ENCODE results near the gene COX19. TPM values are rescaled to one million over a fixed set of nuclear protein-coding genes. Genes with fewer than 3 reads are reported as not detected.

Gene COX19, protein sequence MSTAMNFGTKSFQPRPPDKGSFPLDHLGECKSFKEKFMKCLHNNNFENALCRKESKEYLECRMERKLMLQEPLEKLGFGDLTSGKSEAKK
- polyA plus RNA-seq (ENCODE audit: insufficient read length) = 16.9 TPM
- long read RNA-seq, donor 1, transcript COX19-201 (3 exons, 3,666 nt) = major isoform, 11 of 12 reads
- long read RNA-seq, donor 1, partial matches to known transcripts = 0 of 12 reads
- long read RNA-seq, donor 1, other reads (novel, unspliced or antisense) = 0 of 12 reads
- long read RNA-seq, donor 2, partial matches to known transcripts = 0 of 6 reads
- long read RNA-seq, donor 2, other reads (novel, unspliced or antisense) = 0 of 6 reads
- long read RNA-seq, donor 3, transcript COX19-201 (3 exons, 3,666 nt) = major isoform, 5 of 8 reads
- long read RNA-seq, donor 3, partial matches to known transcripts = 0 of 8 reads
- long read RNA-seq, donor 3, other reads (novel, unspliced or antisense) = 0 of 8 reads
- long read RNA-seq, donor 4, partial matches to known transcripts = 0 of 2 reads
- long read RNA-seq, donor 4, other reads (novel, unspliced or antisense) = 0 of 2 reads
- long read RNA-seq, donor 5, transcript COX19-201 (3 exons, 3,666 nt) = major isoform, 13 of 15 reads
- long read RNA-seq, donor 5, partial matches to known transcripts = 0 of 15 reads
- long read RNA-seq, donor 5, other reads (novel, unspliced or antisense) = 0 of 15 reads
- long read RNA-seq, donor 6, transcript COX19-201 (3 exons, 3,666 nt) = major isoform, 13 of 16 reads
- long read RNA-seq, donor 6, partial matches to known transcripts = 0 of 16 reads
- long read RNA-seq, donor 6, other reads (novel, unspliced or antisense) = 0 of 16 reads
- long read RNA-seq, donor 7, transcript COX19-203 (2 exons, 714 nt) = minor isoform, 8 of 20 reads
- long read RNA-seq, donor 7, transcript COX19-201 (3 exons, 3,666 nt) = major isoform, 11 of 20 reads
- long read RNA-seq, donor 7, partial matches to known transcripts = 0 of 20 reads
- long read RNA-seq, donor 7, other reads (novel, unspliced or antisense) = 0 of 20 reads
- long read RNA-seq, donor 8, partial matches to known transcripts = 0 of 5 reads
- long read RNA-seq, donor 8, other reads (novel, unspliced or antisense) = 0 of 5 reads

DNA sequence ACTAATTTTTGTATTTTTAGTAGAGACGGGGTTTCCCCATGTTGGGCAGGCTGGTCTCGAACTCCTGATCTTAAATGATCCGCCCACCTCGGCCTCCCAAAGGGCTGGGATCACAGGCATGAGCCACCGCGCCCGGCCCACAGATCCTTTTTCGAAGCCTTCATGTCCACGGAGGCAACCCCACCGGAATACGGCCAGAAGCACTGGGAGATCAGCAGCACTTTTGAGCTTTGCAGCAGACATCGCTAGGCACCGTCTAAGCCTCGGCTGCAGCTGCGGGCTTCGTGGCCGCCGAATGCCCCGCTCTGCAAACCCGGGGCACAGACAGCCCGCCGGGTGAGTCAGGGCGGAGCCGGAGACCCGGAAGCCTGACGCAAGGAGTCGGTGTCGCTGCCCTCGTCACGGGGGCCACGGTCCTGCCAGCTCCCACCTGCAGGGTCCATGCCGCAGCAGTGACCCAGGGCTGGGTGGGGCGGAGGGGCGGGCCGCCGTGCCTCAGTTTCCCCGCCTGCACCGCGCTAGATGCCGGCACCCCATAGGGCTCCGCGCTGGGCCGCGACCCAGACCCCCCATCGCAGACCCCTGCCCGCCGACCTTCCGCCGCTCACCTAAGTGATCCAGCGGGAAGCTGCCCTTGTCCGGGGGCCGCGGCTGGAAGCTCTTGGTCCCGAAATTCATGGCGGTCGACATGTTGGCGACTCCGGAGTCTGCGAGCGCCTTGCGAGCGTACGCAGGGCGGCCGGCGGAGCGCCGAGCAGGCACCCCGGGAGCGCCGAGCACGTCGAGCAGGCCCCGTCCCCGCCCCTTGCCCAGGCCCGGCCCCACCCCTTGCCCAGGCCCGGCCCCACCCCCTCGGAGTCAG lies at the start of gene COX19:
Gene COX19, minus strand, starts transcription at position 730 of the 862 bp plus-strand sequence. Its CDS starts 40 bp downstream, at position 690.
- peak; percentile 78 for DNase-seq

DNA sequence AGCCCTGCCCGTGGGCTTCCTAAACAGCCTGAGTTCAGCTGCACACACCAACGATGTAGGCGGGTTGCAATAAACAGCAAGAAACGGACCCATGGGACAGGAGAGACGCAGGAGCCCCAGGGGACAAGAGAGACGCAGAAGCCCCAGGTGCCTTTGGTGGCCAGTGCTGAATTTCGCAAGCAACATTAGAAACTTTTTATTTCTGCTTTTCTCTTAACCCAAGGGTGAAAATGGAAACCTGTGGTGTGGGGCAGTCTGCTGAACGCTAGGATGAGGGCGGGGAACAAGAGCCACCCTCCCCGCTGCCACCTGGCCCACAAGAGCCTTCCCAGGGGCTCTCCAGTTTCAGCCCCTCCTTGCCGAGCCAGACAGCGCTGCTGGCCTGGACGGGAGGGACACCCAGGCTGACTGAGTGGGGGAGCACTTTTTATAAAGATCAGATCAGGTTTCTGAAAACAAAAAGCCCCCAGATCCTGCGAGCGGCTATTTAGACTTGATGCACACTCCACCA lies 49.0 kb upstream of the COX19 start:
- peak; percentile 62 for DNase-seq

DNA sequence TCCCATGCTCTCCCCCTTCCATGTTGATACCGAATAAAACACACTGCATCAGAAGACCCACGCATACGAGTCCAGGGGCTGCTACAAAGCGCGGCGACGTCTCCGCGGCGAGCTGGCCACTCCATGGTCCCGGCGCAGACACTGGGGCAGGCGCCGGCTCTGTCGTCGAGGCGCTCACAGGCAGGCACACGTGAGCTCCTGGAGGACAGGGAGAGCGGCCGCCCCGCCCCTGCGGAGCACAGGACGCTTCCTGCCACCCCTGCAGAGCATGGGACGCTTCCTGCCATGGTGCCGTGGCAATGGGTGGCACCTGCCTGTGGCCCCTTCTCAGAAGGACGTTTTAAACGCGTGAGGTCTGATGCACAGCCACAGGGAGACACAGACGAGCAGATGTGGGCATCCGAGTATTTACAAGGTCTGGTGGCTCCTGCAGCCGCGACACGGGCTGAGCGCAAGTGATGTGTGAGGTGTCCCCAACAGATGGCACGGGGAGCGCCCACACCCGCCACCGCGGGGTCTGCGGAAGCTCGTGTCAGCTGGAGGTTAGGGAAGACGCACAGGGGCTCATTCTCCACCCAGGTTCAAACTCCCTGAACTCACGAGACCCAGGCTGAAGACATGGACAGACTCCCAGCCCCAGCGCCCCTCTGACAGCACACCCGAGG lies 47.6 kb upstream of the COX19 start:
- no peak for DNase-seq

DNA sequence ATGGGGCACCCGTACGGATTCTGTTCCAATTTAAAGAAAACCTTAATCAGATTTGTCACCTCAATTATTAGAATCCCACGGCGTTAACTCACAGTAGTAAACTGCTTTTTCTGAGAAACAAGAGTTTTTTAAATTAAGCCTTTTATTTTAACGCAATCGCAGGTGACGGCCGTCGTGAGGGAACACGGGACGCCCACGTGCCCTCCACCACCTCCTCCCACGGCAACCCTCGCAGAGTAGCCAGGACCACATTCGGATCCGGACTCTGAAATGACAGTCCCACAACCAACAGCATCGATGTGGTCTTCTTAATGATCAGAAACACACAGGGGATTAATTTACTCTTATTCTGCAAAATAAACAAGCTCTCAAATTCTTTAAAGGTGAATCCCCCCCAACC lies 47.0 kb upstream of the COX19 start:
- DNase-seq = no peak

DNA sequence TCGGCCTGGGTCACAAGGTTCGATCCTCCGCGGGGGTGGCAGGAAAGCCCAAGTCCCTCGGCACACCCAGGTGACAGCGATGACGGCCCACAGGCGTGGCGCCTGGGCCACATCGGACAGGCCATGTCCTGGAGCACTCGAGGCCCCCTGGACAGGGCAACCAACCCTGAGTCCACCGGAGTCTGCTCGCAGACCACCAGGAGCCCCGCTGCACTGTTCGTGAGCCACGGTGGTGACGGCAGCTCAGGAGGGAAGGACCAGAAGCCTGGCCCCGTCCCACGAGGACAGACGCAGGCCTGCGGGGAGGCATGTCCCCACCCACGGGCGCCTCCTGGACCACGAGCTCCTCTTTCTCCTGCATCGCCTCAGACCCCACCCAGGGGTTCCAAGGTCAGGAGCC lies 46.6 kb upstream of the COX19 start:
- DNase-seq = no peak

DNA sequence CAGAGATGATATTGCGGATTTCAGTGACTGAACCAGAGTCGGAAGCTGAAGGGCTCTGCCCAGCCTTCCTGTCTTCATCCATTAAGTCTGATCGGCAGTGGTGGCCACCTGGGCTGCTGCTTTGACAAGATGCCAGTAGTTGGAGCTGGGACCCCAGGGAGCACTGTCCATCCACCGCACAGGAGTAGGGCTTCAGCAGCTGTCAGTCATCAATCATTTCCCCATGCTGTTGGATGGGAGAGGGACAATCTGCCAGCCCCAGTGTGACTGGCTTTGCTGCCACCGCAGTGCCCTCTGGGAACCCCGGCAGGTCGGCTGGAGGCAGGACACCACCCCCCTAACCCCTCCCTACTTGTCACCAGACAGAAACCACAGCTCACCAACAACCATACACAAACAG lies 46.0 kb upstream of the COX19 start:
- DNase-seq = no peak

DNA sequence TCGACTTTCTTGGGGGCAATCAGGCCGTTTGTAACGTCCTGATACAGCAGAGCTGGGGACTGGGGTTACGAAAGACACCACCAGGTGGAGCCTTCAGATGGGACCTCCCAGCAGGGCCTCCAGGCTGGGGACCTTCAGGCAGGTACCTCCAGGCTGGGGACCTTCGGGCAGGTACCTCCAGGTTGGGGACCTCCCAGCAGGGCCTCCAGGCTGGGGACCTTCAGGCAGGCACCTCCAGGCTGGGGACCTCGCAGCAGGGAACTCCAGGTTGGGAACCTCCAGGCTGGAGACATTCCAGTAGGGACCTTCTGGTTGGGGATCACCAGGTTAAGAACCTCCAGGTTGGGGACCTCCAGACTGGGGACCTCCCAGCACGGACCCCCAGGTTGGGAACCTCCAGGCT lies 45.5 kb upstream of the COX19 start:
- DNase-seq = no peak

DNA sequence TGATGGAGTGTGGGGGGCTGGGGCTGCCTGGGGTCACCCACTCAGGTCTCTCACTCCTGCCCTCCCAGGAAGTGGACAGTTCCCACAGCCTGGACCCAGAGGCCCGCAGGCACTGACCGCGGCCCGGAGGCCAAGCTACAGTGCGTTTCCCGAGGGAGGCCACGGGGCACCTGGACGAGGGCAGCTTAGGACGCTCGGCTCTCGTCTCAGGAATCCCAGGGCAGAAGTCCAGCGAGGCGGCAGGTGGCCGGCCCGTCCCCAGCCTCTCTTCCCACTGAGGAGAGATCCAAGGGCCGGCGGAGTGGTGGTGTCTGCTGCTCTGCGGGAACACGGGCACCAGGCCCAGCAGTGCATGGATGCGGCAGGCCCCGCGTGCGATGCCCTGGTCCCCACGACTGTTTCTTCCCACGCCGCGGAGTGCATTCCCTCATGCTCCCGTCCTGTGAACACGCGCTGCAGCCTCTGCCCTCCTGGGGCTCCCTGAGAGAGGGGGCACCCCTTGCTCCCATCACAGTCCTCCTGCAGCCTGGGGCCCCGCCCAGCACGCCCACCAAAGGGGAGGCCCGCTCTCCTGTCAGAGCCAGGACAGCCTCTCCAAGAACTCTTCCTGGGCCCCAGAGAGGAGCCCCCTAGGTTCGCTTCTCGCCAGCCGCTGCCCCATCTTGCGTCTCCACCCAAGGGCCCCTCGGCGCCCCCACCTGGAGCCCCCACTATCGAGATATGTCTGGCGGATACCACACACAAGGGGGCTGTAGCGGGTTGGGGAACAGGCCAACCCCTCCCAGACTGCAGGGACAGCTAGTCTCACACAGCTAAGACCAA lies 44.7 kb upstream of the COX19 start:
- no peak for DNase-seq

DNA sequence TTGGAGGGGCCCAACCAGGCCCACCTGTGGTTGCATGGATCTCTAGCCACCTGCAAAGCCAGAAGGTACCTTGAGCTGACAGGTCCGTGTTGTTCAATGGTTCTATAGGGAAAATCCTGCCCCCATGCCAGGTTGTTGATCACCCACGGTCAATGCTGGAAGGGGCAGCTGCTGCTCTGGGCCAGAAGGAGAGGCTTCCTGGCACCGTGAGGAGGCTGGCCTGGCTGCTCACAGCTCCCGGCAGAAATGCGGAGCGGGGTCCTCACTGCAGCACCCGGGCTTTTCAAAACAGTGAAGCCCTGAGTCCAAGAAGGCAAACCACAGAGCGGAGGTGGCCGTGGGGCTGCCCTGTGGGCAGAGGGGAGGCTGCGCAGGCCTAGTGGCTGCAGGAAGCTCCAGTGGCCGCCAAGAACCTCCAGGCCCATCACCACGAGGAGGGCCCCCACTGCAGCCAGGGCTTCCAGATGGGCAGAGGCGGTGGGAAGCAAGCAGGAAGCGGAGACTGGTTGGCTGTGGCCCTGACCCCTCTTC lies 44.0 kb upstream of the COX19 start:
- DNase-seq = no peak

DNA sequence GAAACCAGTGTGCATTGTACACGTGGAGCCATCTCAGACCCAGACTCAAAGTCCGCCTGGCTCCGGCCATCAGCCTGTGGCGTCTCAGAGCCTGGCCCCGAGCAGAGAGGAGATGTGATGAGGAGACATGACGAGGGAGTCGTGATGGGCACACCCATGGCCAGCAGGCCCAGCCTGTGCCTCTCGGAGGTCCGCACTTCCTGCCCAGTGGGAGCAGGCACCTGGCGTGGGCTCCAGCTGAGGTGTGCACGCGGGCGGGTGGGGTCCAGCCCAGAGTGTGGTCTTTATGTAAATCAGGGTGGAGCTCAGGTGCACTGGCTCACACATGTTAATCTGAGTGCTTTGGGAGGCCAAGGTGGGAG lies 43.0 kb upstream of the COX19 start:
- DNase-seq = no peak

DNA sequence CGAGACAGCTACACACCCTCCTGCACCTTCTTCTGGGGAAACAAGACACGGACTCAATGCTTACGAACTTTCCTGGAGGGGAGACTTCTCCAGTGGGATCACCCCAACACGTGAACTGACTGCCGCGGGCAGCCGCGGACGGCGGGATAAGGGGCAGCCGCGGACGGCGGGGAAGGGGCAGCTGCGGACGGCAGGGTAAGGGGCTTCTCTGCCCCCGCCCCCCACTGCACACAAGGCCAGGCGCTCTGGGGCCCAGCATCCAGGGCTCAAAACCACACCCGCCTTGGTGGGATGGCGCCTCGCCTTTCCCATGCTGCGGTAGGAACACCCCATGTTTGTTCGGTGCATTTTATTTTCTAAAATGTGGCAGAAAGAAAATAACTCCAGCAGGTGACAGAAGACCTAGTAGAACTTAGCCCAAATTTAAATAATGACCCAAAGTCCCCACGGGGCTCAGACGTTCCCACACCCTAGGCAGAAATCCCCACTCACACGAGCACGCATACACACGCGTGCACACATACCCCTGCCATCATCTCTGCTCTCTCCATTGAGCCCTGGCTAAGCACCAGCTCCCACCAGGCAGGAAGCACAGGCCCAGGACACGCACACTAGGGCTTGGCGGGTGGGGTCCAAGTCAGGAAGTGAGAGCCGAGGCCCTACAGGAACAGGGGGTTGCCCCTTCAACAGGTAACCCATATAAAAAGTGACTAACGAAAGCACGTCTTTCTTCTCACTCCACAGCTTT lies 42.4 kb upstream of the COX19 start:
- no peak for DNase-seq

DNA sequence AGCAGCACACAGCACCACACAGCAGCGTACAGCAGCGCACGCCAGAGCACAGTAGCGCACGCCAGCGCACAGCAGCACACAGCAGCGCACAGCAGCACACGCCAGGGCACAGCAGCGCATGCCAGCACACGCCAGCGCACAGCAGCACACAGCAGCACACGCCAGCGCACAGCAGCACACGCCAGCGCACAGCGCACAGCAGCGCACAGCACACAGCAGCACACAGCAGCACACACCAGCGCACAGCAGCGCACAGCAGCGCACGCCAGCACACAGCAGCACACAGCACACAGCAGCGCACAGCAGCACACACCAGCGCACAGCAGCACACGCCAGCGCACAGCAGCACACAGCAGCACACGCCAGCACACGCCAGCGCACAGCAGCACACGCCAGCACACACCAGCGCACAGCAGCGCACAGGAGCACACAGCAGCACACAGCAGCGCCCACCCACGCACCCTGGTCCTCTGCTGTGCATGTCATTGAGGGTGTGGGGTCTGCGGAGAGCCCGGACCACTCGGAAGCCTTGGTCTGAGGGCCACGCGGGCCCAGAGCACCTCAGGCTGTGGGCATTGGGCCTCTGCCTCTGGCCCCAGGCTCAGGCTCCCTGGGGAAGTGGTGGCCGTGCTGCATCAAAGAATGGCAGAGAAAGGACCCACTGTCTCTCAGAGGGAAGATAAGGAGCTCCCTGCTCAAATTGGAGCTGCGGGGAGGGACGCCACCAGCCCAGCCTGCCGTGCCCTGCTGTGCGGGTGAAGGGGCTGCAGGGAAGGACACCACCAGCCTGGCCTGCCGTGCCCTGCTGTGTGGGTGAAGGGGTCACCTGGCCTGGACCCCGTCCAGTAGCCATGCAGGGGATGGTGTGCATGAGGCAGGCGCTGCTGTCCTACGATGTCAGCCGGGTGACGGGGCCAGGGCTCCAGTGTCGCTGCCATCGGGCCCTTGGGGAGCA lies 41.5 kb upstream of the COX19 start:
- DNase-seq = no peak

DNA sequence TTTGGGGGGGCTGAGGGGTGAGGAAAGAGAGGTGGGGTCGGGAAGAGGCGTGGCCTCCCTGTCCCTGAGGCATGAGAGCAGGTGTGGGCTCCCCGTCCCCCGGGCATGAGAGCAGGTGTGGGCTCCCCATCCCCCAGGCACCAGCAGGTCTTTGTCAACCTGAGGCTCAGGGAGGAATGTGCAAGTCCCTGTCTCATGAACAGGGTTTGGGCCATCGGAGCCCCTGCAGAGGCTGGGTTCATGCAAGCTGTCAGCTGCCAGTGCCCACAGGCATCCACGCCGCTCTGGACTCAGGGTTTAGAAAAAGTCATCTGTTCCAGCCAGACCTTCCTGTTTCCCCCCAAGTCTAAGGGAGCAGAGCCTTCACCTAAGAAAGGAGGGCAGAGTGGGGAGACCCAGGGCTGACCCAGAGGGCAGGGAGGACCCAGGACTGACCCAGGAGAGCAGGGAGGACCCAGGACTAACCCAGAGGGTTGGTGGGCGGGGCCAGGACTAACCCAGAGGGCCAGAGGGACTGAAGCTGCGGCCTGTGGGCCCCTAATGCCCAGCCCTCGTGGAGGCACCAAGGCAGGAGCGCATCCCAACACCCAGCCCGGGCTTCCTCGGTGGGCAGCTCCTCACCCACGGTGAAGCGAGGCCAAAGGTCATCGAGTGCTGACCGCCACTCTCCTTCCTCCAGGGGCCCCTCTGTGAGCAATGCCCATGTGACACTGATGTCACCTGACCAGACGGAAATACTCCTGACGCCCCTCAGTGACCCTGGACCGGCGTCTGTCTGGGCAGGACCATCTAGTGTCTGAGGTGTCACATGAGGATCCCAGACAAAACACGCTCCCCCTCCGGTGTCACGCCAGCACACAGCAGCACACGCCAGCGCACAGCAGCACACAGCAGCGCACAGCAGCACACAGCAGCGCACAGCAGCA lies 40.1 kb upstream of the COX19 start:
- no peak for DNase-seq

DNA sequence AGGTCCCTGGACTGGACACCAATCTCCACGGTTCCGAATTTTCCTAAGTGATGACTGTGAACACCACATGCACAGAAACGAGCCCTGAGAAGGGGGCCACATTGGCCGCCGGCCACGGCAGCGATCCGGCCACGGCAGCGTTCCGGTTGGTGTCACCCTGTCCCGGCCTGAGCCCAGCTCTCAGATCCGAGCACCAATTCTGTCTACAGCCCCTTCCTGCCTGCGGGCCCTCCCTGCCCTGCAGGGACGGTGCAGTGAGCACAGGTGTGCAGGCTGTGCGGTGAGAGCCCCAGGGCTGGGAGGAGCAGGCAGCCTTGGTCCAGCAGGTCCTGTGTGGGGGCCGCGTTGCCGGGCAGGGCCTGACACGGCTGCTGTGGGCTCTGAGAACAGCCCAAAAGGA lies 39.3 kb upstream of the COX19 start:
- no peak for DNase-seq

DNA sequence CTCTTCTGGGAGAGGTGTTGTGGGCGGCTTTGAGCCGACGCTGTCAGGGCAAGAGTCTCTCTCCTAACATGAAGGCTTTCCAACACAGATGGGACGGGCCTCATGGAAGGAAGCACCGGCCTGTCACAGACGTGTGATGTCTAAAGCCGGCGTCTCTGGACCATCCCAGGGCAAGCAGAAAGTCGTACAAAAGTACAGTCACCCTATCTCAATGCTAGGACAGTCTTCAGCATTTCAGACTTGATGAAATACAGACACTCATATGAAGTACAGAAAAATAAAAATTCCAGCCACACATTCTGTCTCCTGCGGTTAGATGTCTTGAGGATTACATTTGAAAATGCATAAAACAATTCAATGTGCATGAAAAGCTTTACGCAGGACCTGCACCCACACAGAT lies 38.2 kb upstream of the COX19 start:
- DNase-seq = no peak

DNA sequence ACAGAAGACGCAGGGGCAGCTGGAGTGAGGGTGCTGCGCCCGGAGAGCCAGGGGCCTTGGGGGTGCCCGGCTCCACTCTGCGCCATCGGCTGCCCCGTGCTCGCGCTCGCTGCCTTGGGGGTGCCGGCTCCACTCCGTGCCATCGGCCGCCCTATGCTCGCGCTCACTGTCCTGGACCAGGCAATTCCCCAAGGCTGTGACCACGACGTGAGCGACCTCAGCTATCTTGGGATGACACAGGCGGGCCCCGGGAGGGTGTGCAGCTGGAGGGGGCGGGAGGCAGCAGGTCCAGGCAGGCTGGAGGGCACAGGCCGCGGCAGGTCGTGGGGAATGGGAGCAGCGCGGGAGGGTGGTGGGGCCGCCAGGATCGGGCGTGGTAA lies 37.4 kb upstream of the COX19 start:
- DNase-seq = no peak

All from left kidney (tissue), 8 donors.